ENCODE measurements around the gene LSAMP. TPM values are rescaled to one million over a fixed set of nuclear protein-coding genes. Genes with fewer than 3 reads are reported as not detected.
A peak's percentile ranks its signal among the peaks of the same experiment; 100 is the strongest.

Gene LSAMP
- total and polyA plus RNA-seq, 2 of the 13 experiments (the other 11 are each of a cell fraction or from before 2014, with no cell fraction given): not detected

DNA sequence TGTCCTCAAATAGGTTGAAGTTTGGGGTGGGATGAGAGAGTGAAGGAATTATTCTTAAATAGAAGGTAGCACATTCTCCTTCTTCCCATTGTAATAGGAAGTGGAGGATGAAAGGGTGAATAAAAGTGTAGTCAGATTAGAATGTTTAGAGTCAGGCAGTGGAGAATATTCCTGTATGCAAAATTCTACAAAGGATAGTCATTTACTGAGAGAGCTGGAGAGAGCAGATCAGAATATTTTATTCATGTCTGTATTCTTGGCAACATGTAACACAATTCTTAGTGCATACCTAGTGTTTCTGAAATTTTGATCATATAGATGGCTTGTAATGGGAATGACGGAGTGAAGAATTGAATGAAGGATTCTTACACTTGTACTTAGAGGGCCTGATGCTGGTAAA is 139.1 kb downstream of the LSAMP start:
- Histone ChIP-seq H3K4me2 (ENCODE audit: low read depth, low read length) (no peak overlapping the region), H3K9ac (ENCODE audit: insufficient read depth, low read depth, low read length) (no peak overlapping the region), H3K36me3 (replicated peaks in 1 of 2; ENCODE audit: control insufficient read depth in 1 of 2, insufficient read depth in 2 of 2, low read length in 2 of 2) (no peaks in the 10 kb centered on the region), H3K4me1 (ENCODE audit: insufficient read depth, low read length) (no peaks in the 10 kb centered on the region), H3K27me3 (ENCODE audit: control insufficient read depth in 1 of 2, insufficient read depth in 2 of 2, low read length in 2 of 2) (no peaks in the 10 kb centered on the region), H4K20me1 (ENCODE audit: insufficient read depth, low read length) (no peaks in the 10 kb centered on the region), H3K79me2 (ENCODE audit: insufficient read depth, low read length) (no peaks in the 10 kb centered on the region), H3K27ac (ENCODE audit: extremely low read length, insufficient read depth, low read length) (no peak overlapping the region), H3K4me3 (replicated peaks in 1 of 3; ENCODE audit: insufficient read depth in 1 of 3, low read depth in 2 of 3, low read length in 3 of 3) (no peak overlapping the region), H2AFZ (ENCODE audit: low read length) (no peak overlapping the region), H3K9me3 (ENCODE audit: low read length) (no peaks in the 10 kb centered on the region)
- no peak for FAIRE-seq
- no peak for ATAC-seq
- ChIA-PET CTCF (ENCODE audit: low intra/inter-chr PET ratio, low total read pairs) (no interaction called here), POLR2A (no interaction called here)
- in situ Hi-C loops (cut with HindIII; ENCODE audit: extremely low pct_ligation_motif_present, low pct_unique_long_range_greater_than_20kb): no loop called here
- DNase-seq (ENCODE audit: low spot score): no peak
- 0% methylated on average over 1 of the region's 1 CpG for WGBS (ENCODE audit: low lambda C conversion rate)
- intact Hi-C loops (cut with micrococcal nuclease; ENCODE audit: unreplicated experiment): no loop called here
- no peak for TF ChIP-seq EZH2 (conservative IDR thresholded peaks at IDR 0.05; ENCODE audit: low read depth, low read length)
- TF ChIP-seq HNRNPL (IDR thresholded peaks at IDR 0.05; ENCODE audit: low read depth, low read length): no peak
- no peak for TF ChIP-seq ZNF432 (CRISPR knock-in tag; IDR thresholded peaks at IDR 0.05; ENCODE audit: borderline replicate concordance)
- no peak for TF ChIP-seq RORA (CRISPR knock-in tag; IDR thresholded peaks at IDR 0.05)
- TF ChIP-seq, protein P1, sequence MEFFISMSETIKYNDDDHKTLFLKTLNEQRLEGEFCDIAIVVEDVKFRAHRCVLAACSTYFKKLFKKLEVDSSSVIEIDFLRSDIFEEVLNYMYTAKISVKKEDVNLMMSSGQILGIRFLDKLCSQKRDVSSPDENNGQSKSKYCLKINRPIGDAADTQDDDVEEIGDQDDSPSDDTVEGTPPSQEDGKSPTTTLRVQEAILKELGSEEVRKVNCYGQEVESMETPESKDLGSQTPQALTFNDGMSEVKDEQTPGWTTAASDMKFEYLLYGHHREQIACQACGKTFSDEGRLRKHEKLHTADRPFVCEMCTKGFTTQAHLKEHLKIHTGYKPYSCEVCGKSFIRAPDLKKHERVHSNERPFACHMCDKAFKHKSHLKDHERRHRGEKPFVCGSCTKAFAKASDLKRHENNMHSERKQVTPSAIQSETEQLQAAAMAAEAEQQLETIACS (CRISPR knock-in tag; IDR thresholded peaks at IDR 0.05): no peak
- no TSS peak for BruUV-seq (replicated peaks)

DNA sequence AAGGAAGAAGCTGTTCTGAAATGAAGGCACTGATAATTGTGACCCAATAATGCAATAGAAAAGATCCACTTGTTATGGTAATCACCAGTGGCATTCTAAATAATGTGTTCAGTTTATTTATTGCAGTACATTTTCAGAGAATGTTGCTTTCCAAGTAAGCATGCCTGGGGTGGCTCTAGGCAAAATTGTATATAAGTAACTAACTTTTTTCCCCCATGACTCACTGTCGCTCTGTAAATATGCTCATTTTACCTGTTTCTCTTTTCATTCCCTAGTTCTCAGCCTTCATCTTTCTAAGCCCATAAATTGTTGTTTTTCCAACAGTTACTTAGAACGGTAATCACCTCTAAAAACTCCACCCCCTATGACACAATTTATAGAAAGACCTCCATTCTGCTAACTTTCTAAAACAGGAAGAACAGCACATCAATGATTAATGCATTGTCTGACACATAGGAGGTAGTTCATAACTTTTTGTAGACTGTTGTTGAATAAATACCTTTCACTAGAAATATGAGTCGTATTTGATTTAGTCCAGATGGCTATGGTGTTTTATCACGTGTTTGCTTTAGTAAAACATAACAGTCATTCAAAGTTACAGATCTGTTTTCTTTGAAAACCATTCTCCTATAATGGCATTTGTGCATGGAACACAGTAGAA is 143.1 kb downstream of the LSAMP start:
- no peak overlapping the region for H3K4me3 ChIP-seq (replicated peaks in 1 of 3; ENCODE audit: insufficient read depth in 1 of 3, low read depth in 2 of 3, low read length in 3 of 3)

More for the DNA sequence above, 143.1 kb downstream of the LSAMP start:
- Histone ChIP-seq H3K79me2 (ENCODE audit: insufficient read depth, low read length) (no peaks in the 10 kb centered on the region), H4K20me1 (ENCODE audit: insufficient read depth, low read length) (no peaks in the 10 kb centered on the region), H3K4me1 (ENCODE audit: insufficient read depth, low read length) (no peaks in the 10 kb centered on the region), H3K36me3 (replicated peaks in 1 of 2; ENCODE audit: control insufficient read depth in 1 of 2, insufficient read depth in 2 of 2, low read length in 2 of 2) (no peaks in the 10 kb centered on the region), H2AFZ (ENCODE audit: low read length) (no peak overlapping the region), H3K27ac (ENCODE audit: extremely low read length, insufficient read depth, low read length) (no peak overlapping the region), H3K4me2 (ENCODE audit: low read depth, low read length) (no peak overlapping the region), H3K9me3 (ENCODE audit: low read length) (no peaks in the 10 kb centered on the region), H3K9ac (ENCODE audit: insufficient read depth, low read depth, low read length) (no peak overlapping the region), H3K27me3 (ENCODE audit: control insufficient read depth in 1 of 2, insufficient read depth in 2 of 2, low read length in 2 of 2) (no peaks in the 10 kb centered on the region)
- intact Hi-C loops (cut with micrococcal nuclease; ENCODE audit: unreplicated experiment): no loop called here
- TF ChIP-seq, protein P2, sequence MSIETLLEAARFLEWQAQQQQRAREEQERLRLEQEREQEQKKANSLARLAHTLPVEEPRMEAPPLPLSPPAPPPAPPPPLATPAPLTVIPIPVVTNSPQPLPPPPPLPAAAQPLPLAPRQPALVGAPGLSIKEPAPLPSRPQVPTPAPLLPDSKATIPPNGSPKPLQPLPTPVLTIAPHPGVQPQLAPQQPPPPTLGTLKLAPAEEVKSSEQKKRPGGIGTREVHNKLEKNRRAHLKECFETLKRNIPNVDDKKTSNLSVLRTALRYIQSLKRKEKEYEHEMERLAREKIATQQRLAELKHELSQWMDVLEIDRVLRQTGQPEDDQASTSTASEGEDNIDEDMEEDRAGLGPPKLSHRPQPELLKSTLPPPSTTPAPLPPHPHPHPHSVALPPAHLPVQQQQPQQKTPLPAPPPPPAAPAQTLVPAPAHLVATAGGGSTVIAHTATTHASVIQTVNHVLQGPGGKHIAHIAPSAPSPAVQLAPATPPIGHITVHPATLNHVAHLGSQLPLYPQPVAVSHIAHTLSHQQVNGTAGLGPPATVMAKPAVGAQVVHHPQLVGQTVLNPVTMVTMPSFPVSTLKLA (IDR thresholded peaks at IDR 0.05): peak; percentile 55
- no peak for TF ChIP-seq ZFAT (CRISPR knock-in tag; conservative IDR thresholded peaks at IDR 0.05)
- no peak for ATAC-seq
- no TSS peak for BruUV-seq (replicated peaks)
- in situ Hi-C loops (cut with HindIII; ENCODE audit: extremely low pct_ligation_motif_present, low pct_unique_long_range_greater_than_20kb): no loop called here
- FAIRE-seq: no peak
- ChIA-PET CTCF (ENCODE audit: low intra/inter-chr PET ratio, low total read pairs) (no interaction called here), POLR2A (no interaction called here)
- under 1% methylated on average over 4 of the region's 4 CpGs for WGBS (ENCODE audit: low lambda C conversion rate)
- DNase-seq (ENCODE audit: low spot score): no peak

Data from HepG2 (cell line).